IPS-18a (cell line): ENCODE measurements around the gene ASF1A.

Experiments
- H3K27ac ChIP-seq: one replicate; pipeline ENCODE4 v1.5.1; 2013; ENCODE audit warnings: low read length
- H3K27me3 ChIP-seq: one replicate; pipeline ENCODE4 v1.6.1; 2013; ENCODE audit warnings: mild to moderate bottlenecking, low read length; ENCODE audit not compliant: control insufficient read depth, insufficient read depth
- H3K36me3 ChIP-seq: one replicate; pipeline ENCODE4 v1.6.1; 2013; ENCODE audit warnings: low read depth, low read length; ENCODE audit not compliant: control insufficient read depth
- H3K4me1 ChIP-seq: one replicate; pipeline ENCODE4 v1.6.1; 2013; ENCODE audit warnings: low read depth, low read length; ENCODE audit not compliant: control insufficient read depth
- H3K4me3 ChIP-seq: one replicate; pipeline ENCODE4 v1.5.1; 2013; ENCODE audit warnings: low read length
- H3K9ac ChIP-seq: one replicate; pipeline ENCODE4 v1.6.1; 2013; ENCODE audit warnings: mild to moderate bottlenecking, low read length, moderate library complexity
- H3K9me3 ChIP-seq: one replicate; pipeline ENCODE4 v1.6.1; 2013; ENCODE audit warnings: low read depth, low read length; ENCODE audit not compliant: control insufficient read depth

Gene ASF1A

DNA sequence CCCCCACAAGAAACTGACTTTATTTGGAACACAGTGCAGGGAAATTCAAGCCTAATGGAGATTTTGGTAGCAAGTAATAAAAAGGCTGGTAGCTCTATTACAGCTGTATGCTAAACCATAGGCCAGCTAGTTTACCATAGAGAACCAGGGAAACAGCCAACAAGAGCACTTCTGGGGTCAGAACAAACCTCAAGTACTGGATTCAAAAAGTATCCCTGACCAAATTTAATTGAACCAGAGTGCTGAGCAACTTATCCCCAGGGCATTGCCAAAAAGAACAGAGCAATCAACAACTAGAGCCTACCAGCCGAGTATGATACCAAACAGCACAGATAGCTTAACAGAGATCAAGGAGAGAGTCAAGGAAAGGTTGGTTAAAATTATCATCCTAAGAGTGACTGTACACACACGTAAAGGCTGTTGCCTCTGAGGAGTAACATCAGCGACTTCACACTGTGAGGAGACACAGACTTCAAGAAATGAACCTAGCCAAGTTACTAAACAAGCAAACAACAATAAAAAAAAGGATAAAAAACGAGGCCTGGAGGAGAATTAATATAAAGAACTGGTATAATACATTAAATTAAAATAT is 11.5 kb upstream of the ASF1A start:
- Histone ChIP-seq H3K27me3 (no peaks in the 10 kb centered on the region), H3K9me3 (no peaks in the 10 kb centered on the region), H3K9ac (no peak overlapping the region), H3K27ac (peak overlapping the region; percentile 30), H3K4me1 (peaks cover 10% of the 10 kb centered on the region), H3K4me3 (no peak overlapping the region), H3K36me3 (no peaks in the 10 kb centered on the region)

DNA sequence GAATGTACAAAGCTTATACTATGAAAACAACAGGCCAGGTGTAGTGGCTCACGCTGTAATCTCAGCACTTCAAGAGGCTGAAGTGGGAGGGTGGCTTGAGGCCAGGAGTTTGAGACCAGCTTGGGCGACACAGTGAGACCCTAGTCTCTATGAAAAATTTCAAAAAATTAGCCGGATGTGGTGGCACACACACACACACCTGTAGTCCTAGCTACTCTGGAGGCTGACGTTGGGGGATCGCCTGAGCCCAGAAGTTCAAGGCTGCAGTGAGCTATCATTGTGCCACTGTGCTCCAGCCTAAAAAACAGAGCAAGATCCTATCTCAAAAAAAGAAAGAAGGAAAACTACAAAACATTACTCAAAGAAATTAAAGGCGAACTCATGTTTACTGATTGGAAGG is 7.3 kb upstream of the ASF1A start:
- H3K9me3 ChIP-seq = no peaks in the 10 kb centered on the region
- no peak overlapping the region for H3K4me3 ChIP-seq
- H3K36me3 ChIP-seq = no peaks in the 10 kb centered on the region
- no peaks in the 10 kb centered on the region for H3K27me3 ChIP-seq
- peaks cover 17% of the 10 kb centered on the region for H3K4me1 ChIP-seq
- no peak overlapping the region for H3K27ac ChIP-seq
- H3K9ac ChIP-seq = no peak overlapping the region

DNA sequence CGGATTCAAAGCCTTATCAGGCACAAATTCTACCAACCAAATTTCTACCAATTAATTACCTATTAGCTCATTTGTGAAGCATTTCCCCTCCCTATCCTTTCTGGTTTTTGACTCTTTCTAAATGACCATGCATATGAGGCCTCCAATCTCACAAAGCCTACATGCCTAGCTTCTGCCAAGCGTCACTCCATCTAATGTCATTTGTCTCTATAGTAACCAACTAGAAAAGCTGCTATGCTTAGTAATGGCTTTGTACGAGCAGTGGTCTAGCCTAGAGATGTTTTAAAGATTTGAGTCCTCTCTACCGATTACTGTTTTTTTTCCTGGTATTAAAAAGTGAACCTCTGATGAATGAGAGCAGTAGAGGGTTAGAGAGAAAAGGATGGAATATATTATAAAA is 4.8 kb upstream of the ASF1A start:
- Histone ChIP-seq H3K4me3 (no peak overlapping the region), H3K27ac (no peak overlapping the region), H3K36me3 (no peaks in the 10 kb centered on the region), H3K9ac (no peak overlapping the region), H3K27me3 (no peaks in the 10 kb centered on the region), H3K9me3 (no peaks in the 10 kb centered on the region), H3K4me1 (peaks cover 14% of the 10 kb centered on the region)

DNA sequence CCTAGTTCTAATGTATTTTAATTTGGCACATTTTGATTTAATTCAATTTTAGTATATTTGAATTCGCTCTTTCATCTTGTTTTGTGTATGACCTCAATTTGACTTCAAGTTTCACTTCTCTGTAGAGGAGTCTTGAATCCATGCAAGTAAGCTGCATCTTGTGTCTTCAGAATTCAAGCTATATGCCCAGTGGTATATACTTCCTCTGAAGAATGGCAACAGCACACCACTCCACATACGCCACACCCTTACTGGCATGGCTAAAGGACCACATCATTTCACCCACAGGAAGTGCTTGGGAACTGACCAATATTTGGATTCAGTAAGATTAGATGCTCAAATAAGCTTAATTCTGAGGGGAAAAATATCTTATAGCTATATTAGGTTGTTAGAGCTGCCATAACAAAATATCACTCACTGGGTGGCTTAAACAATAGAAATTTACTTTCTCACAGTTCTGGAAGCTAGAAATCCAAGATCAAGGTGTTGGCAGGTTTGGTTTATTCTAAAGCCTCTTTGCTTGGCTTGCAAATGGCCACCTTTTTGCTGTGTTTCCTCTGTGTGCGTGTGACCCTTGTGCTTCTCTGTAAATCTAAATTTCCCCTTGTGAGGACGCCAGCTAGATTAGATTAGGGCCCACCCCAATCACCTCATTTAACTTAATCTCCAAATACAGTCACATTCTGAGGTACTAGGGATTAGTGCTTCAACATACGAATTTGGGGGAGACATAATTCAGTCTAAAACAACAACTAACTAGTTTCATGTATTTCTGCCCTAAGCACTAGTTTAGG is 2.8 kb upstream of the ASF1A start:
- Histone ChIP-seq H3K9me3 (no peaks in the 10 kb centered on the region), H3K27me3 (no peaks in the 10 kb centered on the region), H3K4me1 (peaks cover 18% of the 10 kb centered on the region), H3K27ac (no peak overlapping the region), H3K4me3 (no peak overlapping the region), H3K9ac (no peak overlapping the region), H3K36me3 (no peaks in the 10 kb centered on the region)

DNA sequence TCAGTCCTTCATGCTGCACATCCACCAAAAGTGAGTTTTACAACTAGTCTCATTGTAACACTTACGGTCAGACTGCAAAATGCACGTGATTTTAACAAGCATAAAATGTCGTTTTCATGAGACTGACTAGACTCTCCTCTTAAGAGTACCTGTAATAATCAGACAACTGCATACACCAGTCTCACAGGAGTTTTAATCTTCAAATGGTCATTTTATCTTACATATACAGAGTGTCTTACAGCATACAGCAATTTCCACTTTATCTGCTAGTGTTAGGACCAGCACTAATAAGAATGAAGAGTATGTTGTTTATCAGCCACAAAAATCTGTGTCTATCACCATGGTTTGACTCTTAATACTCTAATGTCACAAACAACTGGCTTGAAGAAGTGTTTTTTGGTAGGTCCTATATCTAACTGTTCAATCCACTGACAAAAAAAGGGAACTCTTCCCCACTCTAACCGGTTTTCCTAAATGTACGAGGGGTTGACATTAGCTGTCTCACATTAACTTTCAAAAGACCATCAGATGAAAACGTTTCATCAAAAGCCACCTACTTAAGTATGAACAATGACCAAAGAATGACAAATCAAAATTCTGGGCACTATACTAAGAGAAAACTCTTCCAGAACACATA is 1.5 kb upstream of the ASF1A start:
- no peaks in the 10 kb centered on the region for H3K9me3 ChIP-seq
- peaks cover 21% of the 10 kb centered on the region for H3K4me1 ChIP-seq
- no peaks in the 10 kb centered on the region for H3K27me3 ChIP-seq
- no peaks in the 10 kb centered on the region for H3K36me3 ChIP-seq
- peak overlapping the region; percentile 68 for H3K4me3 ChIP-seq
- peak overlapping the region; percentile 85 for H3K9ac ChIP-seq
- no peak overlapping the region for H3K27ac ChIP-seq

DNA sequence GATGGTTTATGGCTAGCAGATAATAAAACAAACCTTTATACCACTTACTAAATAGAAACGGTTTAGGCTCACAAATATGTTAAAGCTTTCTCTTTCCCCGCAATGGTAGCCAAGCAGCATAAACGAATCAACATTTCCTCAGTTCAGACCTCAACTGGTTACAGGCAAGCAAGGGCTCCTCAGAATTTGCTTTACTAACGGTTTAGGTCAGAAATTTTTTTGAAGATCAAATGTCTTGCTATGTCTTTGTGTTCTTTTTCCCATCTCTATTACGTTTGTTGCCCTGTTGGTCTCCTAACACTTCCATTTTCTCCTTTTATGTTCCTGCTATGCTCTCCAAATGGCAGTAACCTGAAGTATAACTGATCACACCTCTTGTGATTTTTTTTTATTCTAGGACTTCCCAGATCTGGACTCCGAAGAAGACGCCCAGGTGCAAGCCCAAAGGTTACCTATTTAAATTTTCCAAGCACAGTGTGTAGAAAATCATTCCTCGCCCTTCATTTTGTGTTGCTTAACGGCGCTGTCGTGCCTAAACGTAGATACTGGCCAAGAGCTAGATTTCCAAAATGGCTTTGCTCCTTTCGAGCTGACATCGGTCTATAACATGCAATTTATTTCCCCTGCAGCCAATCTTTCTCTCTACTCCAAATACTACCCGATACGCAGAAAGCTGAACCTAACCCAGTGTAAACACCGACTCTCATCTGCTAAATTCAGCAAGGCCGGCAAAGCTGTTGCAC is 717 bp upstream of the ASF1A start:
- Histone ChIP-seq H3K27ac (peak overlapping the region; percentile 78), H3K36me3 (no peaks in the 10 kb centered on the region), H3K27me3 (no peaks in the 10 kb centered on the region), H3K4me3 (peak overlapping the region; percentile 68), H3K9me3 (no peaks in the 10 kb centered on the region), H3K9ac (peak overlapping the region; percentile 85), H3K4me1 (peaks cover 27% of the 10 kb centered on the region)

DNA sequence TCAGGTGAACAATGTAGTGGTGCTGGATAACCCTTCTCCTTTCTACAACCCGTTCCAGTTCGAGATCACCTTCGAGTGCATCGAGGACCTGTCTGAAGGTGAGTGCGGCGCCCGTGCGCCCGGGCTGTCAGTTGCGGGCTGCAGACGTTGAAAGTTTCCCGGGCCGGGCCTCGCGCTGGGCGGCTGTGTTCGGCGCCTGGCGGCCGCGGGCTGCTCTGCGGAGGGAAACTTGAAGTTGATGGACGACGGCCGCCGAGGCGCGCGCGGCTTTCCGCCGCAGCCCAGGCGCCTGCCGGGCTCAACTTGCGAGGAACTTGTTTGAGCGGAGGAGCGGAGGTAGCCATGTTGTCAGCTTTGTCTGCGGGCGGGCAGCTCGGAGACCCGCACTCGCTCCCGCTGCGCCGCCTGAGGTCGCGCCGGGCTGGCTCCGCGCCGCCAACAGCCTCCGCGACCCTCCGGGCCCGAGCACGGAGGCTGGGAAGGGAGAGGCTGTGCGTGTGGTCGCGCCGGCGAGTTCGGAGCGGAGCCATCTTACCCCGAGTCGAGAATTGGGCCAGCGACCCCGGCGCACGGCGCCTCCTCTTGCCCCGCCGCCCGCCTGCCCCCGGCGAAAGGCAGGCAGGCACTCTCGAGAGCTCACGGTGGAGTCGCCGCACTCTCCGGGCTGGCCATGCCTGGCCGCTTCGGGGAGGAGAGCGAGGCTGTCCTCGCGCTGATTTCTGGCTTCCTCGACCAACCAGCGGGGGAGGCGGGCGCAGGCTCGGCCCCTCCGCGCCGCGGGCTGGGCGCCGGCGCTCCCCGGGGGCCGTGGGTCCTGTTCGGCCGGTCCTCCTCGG is 691 bp downstream of the ASF1A start:
- peak overlapping the region; percentile 94 for H3K4me3 ChIP-seq
- no peaks in the 10 kb centered on the region for H3K9me3 ChIP-seq
- peak overlapping the region; percentile 72 for H3K27ac ChIP-seq
- peaks cover 33% of the 10 kb centered on the region for H3K4me1 ChIP-seq
- no peaks in the 10 kb centered on the region for H3K27me3 ChIP-seq
- peaks cover 4% of the 10 kb centered on the region for H3K36me3 ChIP-seq
- H3K9ac ChIP-seq = peak overlapping the region; percentile 90

DNA sequence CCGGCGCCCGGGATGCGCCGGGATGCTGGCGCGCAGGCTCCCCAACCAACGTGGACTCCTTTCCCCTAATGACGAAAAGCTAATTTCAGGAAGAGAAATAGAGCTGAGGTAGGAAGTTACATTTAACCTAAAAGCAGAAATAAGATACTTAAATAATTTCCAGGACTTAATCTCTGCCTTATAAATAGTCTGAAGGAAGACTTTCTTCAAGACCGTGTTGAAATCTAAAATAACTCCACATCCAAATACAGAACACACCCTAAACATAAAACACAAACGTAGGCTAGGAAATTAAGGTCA is 1.3 kb downstream of the ASF1A start:
- Histone ChIP-seq H3K27me3 (no peaks in the 10 kb centered on the region), H3K9ac (peak overlapping the region; percentile 90), H3K4me1 (peaks cover 33% of the 10 kb centered on the region), H3K9me3 (no peaks in the 10 kb centered on the region), H3K27ac (peak overlapping the region; percentile 72), H3K4me3 (peak overlapping the region; percentile 94), H3K36me3 (peaks cover 7% of the 10 kb centered on the region)

DNA sequence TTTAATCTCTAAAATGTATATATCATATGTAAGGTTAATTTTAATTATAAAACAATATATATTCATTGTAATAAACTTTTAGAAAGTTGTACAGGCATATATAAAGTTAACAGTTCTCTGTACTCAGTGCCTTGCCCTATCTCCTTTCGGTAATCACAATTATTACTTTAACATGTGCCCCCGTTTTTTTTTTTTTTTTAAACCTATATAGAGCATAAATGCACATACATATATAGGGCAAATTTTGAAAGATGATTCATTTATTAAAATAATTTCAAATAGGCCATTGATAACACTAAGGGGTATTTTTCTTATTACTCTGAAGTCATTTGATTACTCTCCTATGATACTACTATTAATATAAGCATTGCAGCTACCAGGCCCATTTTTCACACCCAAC is 1.9 kb downstream of the ASF1A start:
- H3K9ac ChIP-seq = peak overlapping the region; percentile 90
- H3K9me3 ChIP-seq = no peaks in the 10 kb centered on the region
- peak overlapping the region; percentile 89 for H3K27ac ChIP-seq
- H3K27me3 ChIP-seq = no peaks in the 10 kb centered on the region
- peak overlapping the region; percentile 94 for H3K4me3 ChIP-seq
- peaks cover 37% of the 10 kb centered on the region for H3K4me1 ChIP-seq
- peaks cover 8% of the 10 kb centered on the region for H3K36me3 ChIP-seq

DNA sequence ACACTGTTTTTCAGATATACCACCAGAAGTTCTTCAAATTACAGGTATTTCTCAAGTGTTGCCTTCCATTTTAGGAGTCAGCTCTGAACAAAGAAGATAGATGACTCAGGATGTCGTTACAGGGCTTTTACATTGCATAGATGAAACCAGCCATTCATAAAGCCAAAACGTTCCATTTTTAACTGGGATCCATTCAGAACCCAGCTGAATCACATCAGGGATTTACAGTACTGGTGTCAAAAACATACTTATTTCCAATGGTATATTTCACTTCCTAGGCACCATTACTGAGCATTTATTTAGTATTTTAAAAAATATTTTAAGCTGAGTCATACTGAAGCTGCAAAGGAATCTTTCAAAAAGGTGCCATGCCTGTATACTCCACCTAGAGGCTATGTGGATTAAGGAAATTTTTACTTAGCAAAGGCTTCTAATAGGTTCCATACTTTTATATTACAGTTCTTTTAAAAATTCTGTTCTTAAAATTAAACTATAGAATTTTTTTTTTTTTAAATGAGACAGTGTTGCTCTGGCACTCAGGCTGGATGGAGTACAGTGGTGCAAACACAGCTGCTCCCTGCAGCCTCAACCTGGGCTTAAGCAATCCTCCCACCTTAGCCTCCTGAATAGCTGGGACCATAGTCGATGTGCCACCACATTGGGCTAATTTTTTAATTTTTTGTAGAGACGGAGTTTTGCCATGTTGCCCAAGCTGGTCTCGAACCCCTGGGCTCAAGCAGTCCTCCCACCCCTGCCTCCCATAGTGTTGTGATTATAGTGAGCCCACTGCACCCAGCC is 2.6 kb downstream of the ASF1A start:
- peak overlapping the region; percentile 94 for H3K4me3 ChIP-seq
- H3K4me1 ChIP-seq = peaks cover 37% of the 10 kb centered on the region
- H3K9me3 ChIP-seq = no peaks in the 10 kb centered on the region
- peak overlapping the region; percentile 90 for H3K9ac ChIP-seq
- peaks cover 15% of the 10 kb centered on the region for H3K36me3 ChIP-seq
- H3K27me3 ChIP-seq = no peaks in the 10 kb centered on the region
- peak overlapping the region; percentile 89 for H3K27ac ChIP-seq
